ENCODE measurements around the gene GLIPR1L2. TPM values are rescaled to one million over a fixed set of nuclear protein-coding genes. Genes with fewer than 3 reads are reported as not detected.

The GLIPR1L2 gene
- total RNA-seq, 1 experiment from 2014 or later: 0.44 TPM

GRCh38 chr12:75428767-75429166 lies 37.9 kb downstream of the GLIPR1L2 start:
- Histone ChIP-seq H4K20me1 (ENCODE audit: insufficient read depth) (no peaks in the 10 kb centered on the region), H2AFZ (ENCODE audit: low read depth, low read length, poor library complexity, severe bottlenecking) (no peak overlapping the region), H3K4me1 (ENCODE audit: control insufficient read depth in 1 of 2, insufficient read depth in 2 of 2, low read length in 2 of 2) (no peaks in the 10 kb centered on the region), H3K4me2 (ENCODE audit: low read length) (no peak overlapping the region), H3K27ac (ENCODE audit: low read depth, low read length) (no peak overlapping the region), H3K79me2 (ENCODE audit: insufficient read depth, low read length) (no peaks in the 10 kb centered on the region), H3K27me3 (ENCODE audit: insufficient read depth, low read length) (no peaks in the 10 kb centered on the region), H3K36me3 (ENCODE audit: control insufficient read depth in 1 of 2, insufficient read depth in 2 of 2, low read length in 2 of 2) (no peaks in the 10 kb centered on the region), H3K9me3 (ENCODE audit: control insufficient read depth in 1 of 2, insufficient read depth in 1 of 2, low read depth in 1 of 2, low read length in 2 of 2) (peaks cover 0 to 6% of the 10 kb centered on the region in 2 experiments; a peak in 1 of 4 replicates), H3K4me3 (replicated peaks in 1 of 2; ENCODE audit: low read depth in 1 of 2, low read length in 2 of 2) (no peak overlapping the region), H3K9me2 (ENCODE audit: insufficient read depth) (no peaks in the 10 kb centered on the region), H3K9ac (ENCODE audit: low read length) (no peak overlapping the region)
- RAD21 ChIA-PET (ENCODE audit: low non-redundant PET in 1 of 2, low total read pairs in 2 of 2, uncharacterized antibody in 2 of 2, unreplicated experiment in 2 of 2): no interaction called here
- no peak for ATAC-seq
- CTCF ChIA-PET: no interaction called here
- DNase-seq (ENCODE audit: low read depth, low spot score): no peak
- BruUV-seq (replicated peaks): no TSS peak
- intact Hi-C loops (cut with micrococcal nuclease): no loop called here
- no peak for TF ChIP-seq SIN3A (IDR thresholded peaks at IDR 0.05; ENCODE audit: low read depth)
- TF ChIP-seq CEBPB (IDR thresholded peaks at IDR 0.05; ENCODE audit: low read depth): no peak
- POLR2A ChIA-PET: no interaction called here

GRCh38 chr12:75432924-75433323 lies 42.0 kb downstream of the GLIPR1L2 start:
- CTCF ChIA-PET: no interaction called here
- H3K4me2 ChIP-seq (ENCODE audit: low read length): no peak overlapping the region
- H3K4me3 ChIP-seq (replicated peaks in 1 of 2; ENCODE audit: low read depth in 1 of 2, low read length in 2 of 2): no peak overlapping the region
- H3K36me3 ChIP-seq (ENCODE audit: control insufficient read depth in 1 of 2, insufficient read depth in 2 of 2, low read length in 2 of 2): no peaks in the 10 kb centered on the region
- DNase-seq (ENCODE audit: low read depth, low spot score) (no peak), ATAC-seq (no peak)
- no peaks in the 10 kb centered on the region for H3K4me1 ChIP-seq (ENCODE audit: control insufficient read depth in 1 of 2, insufficient read depth in 2 of 2, low read length in 2 of 2)
- peaks cover 6 to 12% of the 10 kb centered on the region in 2 experiments; a peak in 2 of 4 replicates for H3K9me3 ChIP-seq (ENCODE audit: control insufficient read depth in 1 of 2, insufficient read depth in 1 of 2, low read depth in 1 of 2, low read length in 2 of 2)
- BruUV-seq (replicated peaks): no TSS peak
- H3K27ac ChIP-seq (ENCODE audit: low read depth, low read length): no peak overlapping the region
- intact Hi-C loops (cut with micrococcal nuclease): no loop called here
- no peaks in the 10 kb centered on the region for H3K9me2 ChIP-seq (ENCODE audit: insufficient read depth)
- no peaks in the 10 kb centered on the region for H4K20me1 ChIP-seq (ENCODE audit: insufficient read depth)
- no peaks in the 10 kb centered on the region for H3K27me3 ChIP-seq (ENCODE audit: insufficient read depth, low read length)
- RAD21 ChIA-PET (ENCODE audit: low non-redundant PET in 1 of 2, low total read pairs in 2 of 2, uncharacterized antibody in 2 of 2, unreplicated experiment in 2 of 2): no interaction called here
- H3K79me2 ChIP-seq (ENCODE audit: insufficient read depth, low read length): no peaks in the 10 kb centered on the region
- no peak overlapping the region for H3K9ac ChIP-seq (ENCODE audit: low read length)
- no peak overlapping the region for H2AFZ ChIP-seq (ENCODE audit: low read depth, low read length, poor library complexity, severe bottlenecking)
- POLR2A ChIA-PET: no interaction called here
- TF ChIP-seq FOSL1 (IDR thresholded peaks at IDR 0.05; ENCODE audit: low read depth) (no peak), POLR2A (IDR thresholded peaks at IDR 0.05; ENCODE audit: borderline replicate concordance, extremely low read depth, insufficient read depth, insufficient read length) (no peak), CEBPB (IDR thresholded peaks at IDR 0.05; ENCODE audit: low read depth) (no peak), ELF1 (IDR thresholded peaks at IDR 0.05; ENCODE audit: borderline replicate concordance, low read depth) (no peak), POLR2AphosphoS5 (IDR thresholded peaks at IDR 0.05; ENCODE audit: low read depth, low read length) (no peak), CTCF (IDR thresholded peaks at IDR 0.05 in 2 of 3, conservative IDR thresholded peaks at IDR 0.05 in 1 of 3; ENCODE audit: borderline replicate concordance in 1 of 3, insufficient read depth in 1 of 3, low read depth in 2 of 3, low read length in 2 of 3) (no peak), SP1 (IDR thresholded peaks at IDR 0.05; ENCODE audit: low read depth) (no peak), TCF7L2 (IDR thresholded peaks at IDR 0.05; ENCODE audit: borderline replicate concordance, extremely low read depth, insufficient read depth, insufficient read length) (no peak), CBX3 (IDR thresholded peaks at IDR 0.05; ENCODE audit: low read depth) (no peak), JUND (IDR thresholded peaks at IDR 0.05) (no peak), EGR1 (IDR thresholded peaks at IDR 0.05; ENCODE audit: low read depth) (no peak), YY1 (IDR thresholded peaks at IDR 0.05; ENCODE audit: extremely low read depth, insufficient replicate concordance, low read depth, low read length) (no peak), RAD21 (IDR thresholded peaks at IDR 0.05; ENCODE audit: low read depth) (no peak), ATF3 (IDR thresholded peaks at IDR 0.05) (no peak)
- TF ChIP-seq, protein P1, sequence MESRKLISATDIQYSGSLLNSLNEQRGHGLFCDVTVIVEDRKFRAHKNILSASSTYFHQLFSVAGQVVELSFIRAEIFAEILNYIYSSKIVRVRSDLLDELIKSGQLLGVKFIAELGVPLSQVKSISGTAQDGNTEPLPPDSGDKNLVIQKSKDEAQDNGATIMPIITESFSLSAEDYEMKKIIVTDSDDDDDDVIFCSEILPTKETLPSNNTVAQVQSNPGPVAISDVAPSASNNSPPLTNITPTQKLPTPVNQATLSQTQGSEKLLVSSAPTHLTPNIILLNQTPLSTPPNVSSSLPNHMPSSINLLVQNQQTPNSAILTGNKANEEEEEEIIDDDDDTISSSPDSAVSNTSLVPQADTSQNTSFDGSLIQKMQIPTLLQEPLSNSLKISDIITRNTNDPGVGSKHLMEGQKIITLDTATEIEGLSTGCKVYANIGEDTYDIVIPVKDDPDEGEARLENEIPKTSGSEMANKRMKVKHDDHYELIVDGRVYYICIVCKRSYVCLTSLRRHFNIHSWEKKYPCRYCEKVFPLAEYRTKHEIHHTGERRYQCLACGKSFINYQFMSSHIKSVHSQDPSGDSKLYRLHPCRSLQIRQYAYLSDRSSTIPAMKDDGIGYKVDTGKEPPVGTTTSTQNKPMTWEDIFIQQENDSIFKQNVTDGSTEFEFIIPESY (IDR thresholded peaks at IDR 0.05; ENCODE audit: extremely low read depth, insufficient replicate concordance, low read length): no peak
